CD4-positive, alpha-beta T cell treated with Interferon alpha-2 for 1 hour (primary cell): Measurements from ENCODE around the gene LSM14A.
"Not testable (repeated sequence)": the region's sequence is repeated elsewhere in the genome, so short reads cannot be mapped to it uniquely, and the experiment has no call there.

Experiments
- DNase-seq, 2 donors: peaks; one replicate each; pipeline ENCODE4 v3.0.0-alpha.2; 2020 to 2022

Gene LSM14A

GRCh38 chr19:34171877-34172660, at the start of gene LSM14A:
LSM14A (plus strand) TSS chr19:34172504; CDS start chr19:34172643, 139 bp downstream.
- peak; percentile 93 to 96 for DNase-seq

GRCh38 chr19:34124828-34125227, 47.5 kb upstream of the LSM14A start:
- DNase-seq, result no peak

GRCh38 chr19:34126966-34127365, 45.3 kb upstream of the LSM14A start:
- no peak for DNase-seq

GRCh38 chr19:34127684-34128189, 44.6 kb upstream of the LSM14A start:
- no peak for DNase-seq

GRCh38 chr19:34128558-34129250, 43.6 kb upstream of the LSM14A start:
- no peak for DNase-seq

- no peak for DNase-seq
These were observed 41.2 kb upstream of the LSM14A start for GRCh38 chr19:34131100-34131499.

- not testable (repeated sequence) for DNase-seq
These were observed 40.2 kb upstream of the LSM14A start for GRCh38 chr19:34132145-34132544.

- DNase-seq, result not testable (repeated sequence)
These were observed 39.6 kb upstream of the LSM14A start for GRCh38 chr19:34132706-34133105.

- DNase-seq, result peak; percentile 90 to 95
These were observed 37.9 kb upstream of the LSM14A start for GRCh38 chr19:34134190-34135053.

GRCh38 chr19:34135054-34135800, 37.1 kb upstream of the LSM14A start:
- DNase-seq, result no peak

- DNase-seq, result no peak
These were observed 36.3 kb upstream of the LSM14A start for GRCh38 chr19:34135821-34136611.

- DNase-seq, result no peak
These were observed 31.3 kb upstream of the LSM14A start for GRCh38 chr19:34141025-34141424.

GRCh38 chr19:34142440-34142839, 29.9 kb upstream of the LSM14A start:
- DNase-seq, result no peak

- peak; percentile 43 to 73 for DNase-seq
These were observed 26.5 kb upstream of the LSM14A start for GRCh38 chr19:34145741-34146202.

- no peak for DNase-seq
These were observed 23.6 kb upstream of the LSM14A start for GRCh38 chr19:34148658-34149185.

- no peak for DNase-seq
These were observed 22.4 kb upstream of the LSM14A start for GRCh38 chr19:34149873-34150272.

GRCh38 chr19:34150558-34150957, 21.7 kb upstream of the LSM14A start:
- no peak for DNase-seq

- DNase-seq, result no peak
These were observed 20.9 kb upstream of the LSM14A start for GRCh38 chr19:34151439-34151838.

- no peak for DNase-seq
These were observed 17.9 kb upstream of the LSM14A start for GRCh38 chr19:34154401-34154800.

GRCh38 chr19:34155686-34156085, 16.6 kb upstream of the LSM14A start:
- DNase-seq, result no peak

- not testable (repeated sequence) for DNase-seq
These were observed 13.3 kb upstream of the LSM14A start for GRCh38 chr19:34158966-34159365.
